ENCODE measurements around the gene OXCT2.
A peak's percentile ranks its signal among the peaks of the same experiment; 100 is the strongest.

OXCT2 gene

GRCh38 chr1:39732730-39733129 is 38.4 kb downstream of the OXCT2 start:
- no peak for DNase-seq

GRCh38 chr1:39729842-39730241 is 41.3 kb downstream of the OXCT2 start:
- no peak for DNase-seq

DNA sequence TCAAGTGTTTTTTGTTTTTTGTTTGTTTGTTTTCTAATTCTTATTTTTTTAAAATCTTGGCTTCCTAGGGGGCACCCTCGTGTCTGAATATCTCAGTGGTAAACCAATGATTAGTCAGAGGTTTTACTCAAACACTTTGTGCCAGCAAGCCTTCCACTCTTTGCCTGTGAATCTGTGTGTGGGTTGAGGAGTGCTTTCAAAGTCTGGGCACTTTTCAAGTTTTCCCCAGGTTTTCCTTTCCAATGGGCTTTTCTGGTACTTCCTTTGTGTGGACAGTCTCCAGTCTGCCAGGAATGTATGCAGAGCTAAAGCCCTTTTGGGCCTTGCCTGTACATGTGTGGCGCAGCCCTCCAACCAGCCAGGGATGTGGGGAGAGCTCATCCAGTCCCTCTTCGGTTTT is 42.1 kb downstream of the OXCT2 start:
- no peak for DNase-seq

- no peak for DNase-seq
Measured at GRCh38 chr1:39727932-39728317, 43.2 kb downstream of the OXCT2 start.

GRCh38 chr1:39727221-39727931 is 43.8 kb downstream of the OXCT2 start:
- no peak for DNase-seq

DNA sequence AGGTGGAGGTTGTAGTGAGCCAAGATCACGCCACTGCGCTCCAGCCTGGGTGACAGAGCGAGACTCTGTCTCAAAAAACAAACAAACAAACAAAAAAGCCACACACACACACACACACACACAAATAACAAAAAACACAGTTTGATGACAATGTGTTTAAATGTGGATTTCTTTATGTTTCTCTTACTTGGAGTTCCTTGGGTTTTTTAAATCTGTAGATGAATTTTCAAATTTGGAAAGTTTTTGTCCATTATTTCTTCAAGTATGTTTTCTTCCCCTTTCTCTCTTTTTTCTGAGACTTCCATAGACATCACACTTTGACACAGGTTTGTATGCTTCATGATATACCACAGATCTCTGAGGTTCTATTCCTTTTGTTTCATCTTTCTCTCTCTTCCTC is 44.5 kb downstream of the OXCT2 start:
- DNase-seq: no peak

- DNase-seq: no peak
Measured at GRCh38 chr1:39722495-39722894, 48.7 kb downstream of the OXCT2 start.

DNA sequence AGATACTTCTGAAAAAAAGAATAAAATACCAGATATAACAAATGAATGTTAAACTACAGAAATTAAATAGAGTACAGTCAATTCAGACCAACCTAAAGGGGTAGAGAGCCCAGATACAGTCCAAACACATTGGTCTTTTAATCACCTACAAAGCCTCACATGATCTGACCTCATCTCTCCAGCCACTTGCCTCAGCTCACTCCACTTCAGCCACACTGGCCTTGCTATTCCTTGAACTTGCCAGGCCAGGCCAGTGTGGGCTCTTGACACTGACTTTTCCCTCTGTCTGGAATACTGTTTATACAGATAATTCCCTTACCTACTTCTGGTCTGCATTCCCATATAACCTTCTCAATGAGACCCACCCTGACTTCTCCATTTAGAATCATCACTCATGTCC is 49.5 kb downstream of the OXCT2 start:
- no peak for DNase-seq

DNA sequence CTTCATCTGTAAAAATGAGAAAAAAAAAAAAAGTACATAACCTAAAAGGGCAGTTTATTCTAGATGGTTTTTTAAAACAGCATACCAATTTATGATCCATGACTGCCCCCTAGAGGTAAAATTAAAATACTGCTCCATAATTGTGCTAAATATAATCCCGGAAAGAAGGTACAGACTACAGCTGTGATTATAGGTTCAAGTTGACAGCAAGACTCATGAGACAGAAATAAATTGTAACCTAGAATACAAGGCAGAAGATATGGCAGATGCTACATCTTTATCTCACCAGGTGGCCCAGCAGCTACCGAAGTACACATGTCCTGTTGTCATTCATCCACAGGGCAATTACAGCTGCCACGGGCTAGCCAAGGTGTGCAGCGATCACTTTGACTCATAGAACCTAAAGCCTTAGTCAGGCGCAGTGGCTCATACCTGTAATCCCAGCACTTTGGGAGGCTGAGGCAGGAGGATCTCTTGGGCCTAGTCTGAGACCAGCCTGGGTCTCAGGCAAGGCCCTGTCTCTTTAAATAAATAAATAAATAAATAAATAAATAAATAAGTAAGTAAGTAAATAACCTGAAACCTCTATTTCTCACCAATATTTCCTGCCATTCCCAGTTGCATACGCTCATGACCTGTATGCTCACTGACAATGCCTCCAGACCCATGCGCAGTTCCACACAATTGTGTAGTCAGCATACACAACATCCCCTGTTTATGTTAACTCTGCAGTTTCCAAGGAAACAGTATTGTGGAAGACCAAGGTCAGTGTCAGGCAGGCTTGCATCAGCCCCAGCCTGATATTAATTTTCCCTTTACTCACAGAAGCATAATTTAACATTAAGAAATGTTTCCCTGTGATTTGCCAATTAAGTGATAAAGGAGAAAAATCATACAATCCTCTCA is 50.8 kb downstream of the OXCT2 start:
- peak; percentile 97 for DNase-seq
